Fibroblast of the aortic adventitia (primary cell): ENCODE measurements around the gene PRDM5. TPM values are rescaled to one million over a fixed set of nuclear protein-coding genes. Genes with fewer than 3 reads are reported as not detected.

ENCODE experiments used
- DNase-seq: peaks from one replicate; pipeline ENCODE4 v3.0.0-alpha.2; 2010; ENCODE audit warnings: low read depth
- H3K4me3 ChIP-seq: 2 replicates; pipeline ENCODE4 v1.5.1; 2011; ENCODE audit warnings: low read depth, mild to moderate bottlenecking, control low read depth, low read length, moderate library complexity
- total RNA-seq: library from RNA; depleted of rRNA; stranded (reverse); fragments of >200 nt; gene quantifications from 2 replicates; pipeline ENCODE4 v1.2.3, GENCODE V29; 2012; ENCODE audit warnings: low replicate concordance
- TF ChIP-seq, protein P1 (sequence below): IDR thresholded peaks from 2 replicates; pipeline ENCODE4 v1.5.1; 2011; ENCODE audit warnings: mild to moderate bottlenecking, low read length, control low read depth, inconsistent platforms; ENCODE audit not compliant: insufficient read depth

Gene PRDM5
- total RNA-seq, 1 donor, result 25.8 TPM

- TF ChIP-seq, protein P1, sequence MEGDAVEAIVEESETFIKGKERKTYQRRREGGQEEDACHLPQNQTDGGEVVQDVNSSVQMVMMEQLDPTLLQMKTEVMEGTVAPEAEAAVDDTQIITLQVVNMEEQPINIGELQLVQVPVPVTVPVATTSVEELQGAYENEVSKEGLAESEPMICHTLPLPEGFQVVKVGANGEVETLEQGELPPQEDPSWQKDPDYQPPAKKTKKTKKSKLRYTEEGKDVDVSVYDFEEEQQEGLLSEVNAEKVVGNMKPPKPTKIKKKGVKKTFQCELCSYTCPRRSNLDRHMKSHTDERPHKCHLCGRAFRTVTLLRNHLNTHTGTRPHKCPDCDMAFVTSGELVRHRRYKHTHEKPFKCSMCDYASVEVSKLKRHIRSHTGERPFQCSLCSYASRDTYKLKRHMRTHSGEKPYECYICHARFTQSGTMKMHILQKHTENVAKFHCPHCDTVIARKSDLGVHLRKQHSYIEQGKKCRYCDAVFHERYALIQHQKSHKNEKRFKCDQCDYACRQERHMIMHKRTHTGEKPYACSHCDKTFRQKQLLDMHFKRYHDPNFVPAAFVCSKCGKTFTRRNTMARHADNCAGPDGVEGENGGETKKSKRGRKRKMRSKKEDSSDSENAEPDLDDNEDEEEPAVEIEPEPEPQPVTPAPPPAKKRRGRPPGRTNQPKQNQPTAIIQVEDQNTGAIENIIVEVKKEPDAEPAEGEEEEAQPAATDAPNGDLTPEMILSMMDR, result no peak
- no peak for DNase-seq
- no peak overlapping the region for H3K4me3 ChIP-seq
These were observed 24.4 kb downstream of the PRDM5 start for GRCh38 chr4:120897981-120898719.

DNA sequence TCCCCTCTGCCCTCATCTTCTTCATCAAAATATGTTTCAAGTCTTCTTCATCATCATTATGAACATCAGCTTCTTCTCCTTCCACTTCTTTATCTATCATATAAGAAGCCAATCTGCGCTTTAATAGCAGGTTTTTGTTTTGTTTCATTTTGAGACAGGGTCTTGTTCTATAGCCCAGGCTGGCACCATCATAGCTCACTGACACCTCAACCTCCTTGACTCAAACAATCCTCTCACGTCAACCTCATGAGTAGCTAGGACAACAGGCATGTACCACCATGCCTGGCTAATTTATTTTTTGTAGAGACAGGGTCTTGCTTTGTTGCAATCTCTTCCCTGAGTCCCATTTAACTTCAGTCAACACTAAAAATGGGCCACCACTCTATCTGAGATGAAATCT, 27.0 kb downstream of the PRDM5 start:
- no peak for DNase-seq
- H3K4me3 ChIP-seq, result no peak overlapping the region
- TF ChIP-seq, protein P1, result no peak

GRCh38 chr4:120893314-120893713, 29.2 kb downstream of the PRDM5 start:
- H3K4me3 ChIP-seq, result no peak overlapping the region
- TF ChIP-seq, protein P1, result no peak
- DNase-seq, result no peak

GRCh38 chr4:120886191-120886590, 36.3 kb downstream of the PRDM5 start:
- no peak overlapping the region for H3K4me3 ChIP-seq
- no peak for DNase-seq
- TF ChIP-seq, protein P1, result no peak

GRCh38 chr4:120881846-120882245, 40.7 kb downstream of the PRDM5 start:
- H3K4me3 ChIP-seq, result no peak overlapping the region
- TF ChIP-seq, protein P1, result no peak

DNA sequence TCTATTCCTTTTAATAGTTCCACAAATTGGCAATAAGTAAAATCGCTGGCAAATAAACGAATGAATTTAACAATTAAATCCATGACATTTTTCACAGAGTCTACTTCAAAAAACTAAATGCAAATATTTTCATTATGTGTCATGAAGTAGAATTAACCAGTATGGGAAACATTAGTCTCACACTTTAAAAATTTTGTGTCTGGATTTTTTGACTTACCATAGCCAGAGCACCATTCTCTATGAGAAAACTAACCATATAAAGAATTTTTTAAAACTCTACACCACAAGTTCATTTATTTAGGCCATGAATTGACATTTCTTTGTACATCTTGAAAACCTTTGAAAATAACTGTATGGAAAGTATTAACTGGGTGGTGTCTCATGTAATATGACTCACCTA, 41.2 kb downstream of the PRDM5 start:
- DNase-seq, result no peak
- TF ChIP-seq, protein P1, result no peak
- no peak overlapping the region for H3K4me3 ChIP-seq

More at GRCh38 chr4:120881846-120882245, 40.7 kb downstream of the PRDM5 start:
- no peak for DNase-seq

GRCh38 chr4:120877021-120877420, 45.5 kb downstream of the PRDM5 start:
- TF ChIP-seq, protein P1, result no peak
- H3K4me3 ChIP-seq, result no peak overlapping the region
- DNase-seq, result no peak
